Measurements from ENCODE around the gene FN3K. TPM values are rescaled to one million over a fixed set of nuclear protein-coding genes. Genes with fewer than 3 reads are reported as not detected.
A peak's percentile ranks its signal among the peaks of the same experiment; 100 is the strongest.

FN3K gene
- total RNA-seq, 2 donors from 2014 or later, result 5.3 to 6.1 TPM

- no peaks in the 10 kb centered on the region for H3K4me1 Mint-ChIP-seq
- peak within 1 kb of the TSS; percentile 77 for H3K4me3 Mint-ChIP-seq
- H3K27me3 Mint-ChIP-seq, result no peaks in the 10 kb centered on the region
- no peak within 1 kb of the TSS for H3K27ac Mint-ChIP-seq
- no peaks in the 10 kb centered on the region for H3K36me3 Mint-ChIP-seq (ENCODE audit: low read depth)
- peak; percentile 98 for ATAC-seq (replicated peaks)
- H3K9me3 Mint-ChIP-seq, result peaks cover 4% of the 10 kb centered on the region
Observed at GRCh38 chr17:82698065-82698973, 37.1 kb upstream of the FN3K start, which contains the start of gene RAB40B. Gene RAB40B (minus strand): TSS chr17:82698698. CDS start chr17:82698596, 102 bp downstream.

DNA sequence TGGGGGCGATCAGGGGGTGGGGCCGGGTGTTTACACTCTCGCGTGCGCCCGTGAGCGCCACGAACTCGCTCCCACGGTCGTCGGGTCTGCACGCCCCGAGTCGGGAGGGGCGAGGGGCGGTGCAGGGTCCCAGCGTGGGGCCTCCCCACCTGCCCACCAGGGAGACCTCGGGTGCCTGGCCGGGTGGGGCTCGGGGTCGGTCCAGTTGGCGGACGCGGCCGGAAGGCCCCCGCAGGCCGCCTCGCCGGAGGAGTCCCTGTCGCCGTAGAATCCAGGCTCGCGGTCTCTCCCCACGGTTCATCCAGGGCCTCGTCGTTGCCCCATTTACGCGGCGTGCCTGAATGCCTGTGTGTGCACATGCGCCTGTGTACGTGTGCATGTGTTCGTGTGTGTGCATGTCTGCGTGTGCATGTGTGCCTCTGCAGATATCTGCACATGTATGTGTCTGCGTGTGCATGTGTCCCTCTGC lies 36.4 kb upstream of the FN3K start:
- no peak for ATAC-seq (replicated peaks)

DNA sequence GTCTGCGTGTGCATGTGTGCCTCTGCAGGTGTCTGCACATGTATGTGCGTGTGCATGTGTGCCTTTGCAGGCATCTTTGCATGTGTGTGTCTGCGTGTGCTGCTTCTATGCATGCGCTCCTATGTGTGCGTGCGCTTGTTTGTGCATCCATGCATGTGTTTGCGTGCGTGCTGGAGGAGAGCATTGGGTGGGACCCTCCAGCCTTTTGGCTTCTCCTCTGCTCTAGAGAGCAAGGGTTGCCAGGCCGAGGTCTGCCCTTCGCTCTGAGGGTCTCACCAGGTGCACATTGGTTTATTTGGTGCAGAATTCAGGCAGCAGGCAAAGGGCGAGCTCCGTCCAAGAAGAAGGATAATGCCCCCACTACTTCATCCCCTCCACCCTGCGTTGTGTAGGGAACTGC lies 35.9 kb upstream of the FN3K start:
- H3K36me3 Mint-ChIP-seq (ENCODE audit: low read depth), result no peaks in the 10 kb centered on the region
- no peaks in the 10 kb centered on the region for H3K4me1 Mint-ChIP-seq
- no peaks in the 10 kb centered on the region for H3K27me3 Mint-ChIP-seq
- no peak overlapping the region for H3K27ac Mint-ChIP-seq
- peak overlapping the region; percentile 77 for H3K4me3 Mint-ChIP-seq
- ATAC-seq (replicated peaks), result no peak
- peaks cover 2% of the 10 kb centered on the region for H3K9me3 Mint-ChIP-seq

More for the DNA sequence above, 36.4 kb upstream of the FN3K start:
- H3K27me3 Mint-ChIP-seq, result no peaks in the 10 kb centered on the region
- peak overlapping the region; percentile 77 for H3K4me3 Mint-ChIP-seq
- no peaks in the 10 kb centered on the region for H3K36me3 Mint-ChIP-seq (ENCODE audit: low read depth)
- no peak overlapping the region for H3K27ac Mint-ChIP-seq
- peaks cover 4% of the 10 kb centered on the region for H3K9me3 Mint-ChIP-seq
- H3K4me1 Mint-ChIP-seq, result no peaks in the 10 kb centered on the region

DNA sequence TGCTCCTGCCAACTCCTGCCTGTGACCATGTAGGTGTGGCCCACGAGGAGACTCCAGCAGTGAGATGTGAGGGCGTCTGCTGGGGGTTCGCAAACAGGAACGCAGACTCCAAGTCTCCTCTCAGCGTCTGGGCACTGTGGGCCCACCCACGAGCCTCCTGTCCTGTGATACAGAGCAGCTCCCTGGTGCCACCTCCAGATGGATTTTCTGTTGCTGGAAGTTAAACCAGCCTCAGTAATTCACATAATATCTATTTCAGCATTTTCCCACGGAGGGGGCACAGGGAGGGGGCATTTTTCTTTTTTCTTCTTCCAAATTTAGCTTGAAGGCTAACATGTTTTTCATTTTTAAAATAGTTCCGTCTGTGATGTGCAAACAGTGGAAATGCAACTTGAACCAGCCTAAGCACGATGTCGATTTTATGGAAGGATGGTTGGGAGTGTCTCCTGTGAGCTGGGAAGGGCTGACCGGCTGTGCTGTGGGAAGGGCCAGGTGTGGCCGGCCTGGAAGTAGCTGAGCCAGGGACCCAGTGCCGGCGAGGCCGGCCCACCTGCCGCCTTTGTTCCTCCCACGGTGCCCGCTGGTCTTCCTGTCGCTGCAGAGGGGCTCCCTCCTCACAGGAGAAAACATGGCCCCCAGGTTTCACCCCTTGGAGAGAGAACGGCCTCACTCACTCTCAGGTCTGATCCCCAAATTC lies 33.0 kb upstream of the FN3K start:
- Mint-ChIP-seq H3K27ac (no peak overlapping the region), H3K4me3 (no peak overlapping the region), H3K9me3 (no peaks in the 10 kb centered on the region), H3K4me1 (no peaks in the 10 kb centered on the region), H3K27me3 (no peaks in the 10 kb centered on the region), H3K36me3 (ENCODE audit: low read depth) (no peaks in the 10 kb centered on the region)
- ATAC-seq (replicated peaks), result no peak

DNA sequence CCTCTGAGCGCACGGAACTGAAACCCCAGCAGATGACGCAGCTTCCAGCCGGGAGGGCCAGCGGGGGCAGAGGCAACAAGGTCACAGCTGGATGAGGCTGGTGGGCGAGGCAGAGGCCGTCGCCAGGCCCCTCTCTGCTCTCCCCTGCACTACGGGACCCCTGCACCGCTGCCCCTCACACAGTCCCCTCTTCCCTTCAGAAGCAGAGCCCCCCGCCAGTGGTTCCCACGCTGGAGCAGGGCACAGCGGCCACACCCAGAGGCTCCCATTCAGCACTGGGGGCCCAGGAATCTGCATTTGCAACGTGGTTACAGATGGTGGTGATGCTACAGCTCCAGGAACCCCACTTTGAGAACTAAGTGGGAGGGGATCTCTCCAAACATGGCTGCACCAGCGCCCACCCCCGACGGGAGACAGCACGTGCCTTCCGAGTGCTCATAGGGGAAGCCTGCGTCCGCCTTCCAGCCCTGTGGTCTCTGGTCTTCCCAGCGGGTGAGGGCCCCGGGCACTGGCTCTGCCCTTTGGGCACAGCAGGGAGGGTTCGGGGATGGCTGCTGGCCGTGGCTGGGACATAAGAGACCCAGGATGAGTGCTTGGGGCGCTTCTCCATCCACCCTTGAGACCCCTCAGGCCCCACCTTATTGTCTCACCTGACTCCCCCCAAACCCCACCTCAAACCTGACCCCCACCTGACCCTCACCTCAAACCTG lies 32.2 kb upstream of the FN3K start:
- H3K27me3 Mint-ChIP-seq, result no peaks in the 10 kb centered on the region
- no peaks in the 10 kb centered on the region for H3K9me3 Mint-ChIP-seq
- no peak overlapping the region for H3K27ac Mint-ChIP-seq
- ATAC-seq (replicated peaks), result no peak
- no peaks in the 10 kb centered on the region for H3K36me3 Mint-ChIP-seq (ENCODE audit: low read depth)
- H3K4me1 Mint-ChIP-seq, result no peaks in the 10 kb centered on the region
- no peak overlapping the region for H3K4me3 Mint-ChIP-seq

DNA sequence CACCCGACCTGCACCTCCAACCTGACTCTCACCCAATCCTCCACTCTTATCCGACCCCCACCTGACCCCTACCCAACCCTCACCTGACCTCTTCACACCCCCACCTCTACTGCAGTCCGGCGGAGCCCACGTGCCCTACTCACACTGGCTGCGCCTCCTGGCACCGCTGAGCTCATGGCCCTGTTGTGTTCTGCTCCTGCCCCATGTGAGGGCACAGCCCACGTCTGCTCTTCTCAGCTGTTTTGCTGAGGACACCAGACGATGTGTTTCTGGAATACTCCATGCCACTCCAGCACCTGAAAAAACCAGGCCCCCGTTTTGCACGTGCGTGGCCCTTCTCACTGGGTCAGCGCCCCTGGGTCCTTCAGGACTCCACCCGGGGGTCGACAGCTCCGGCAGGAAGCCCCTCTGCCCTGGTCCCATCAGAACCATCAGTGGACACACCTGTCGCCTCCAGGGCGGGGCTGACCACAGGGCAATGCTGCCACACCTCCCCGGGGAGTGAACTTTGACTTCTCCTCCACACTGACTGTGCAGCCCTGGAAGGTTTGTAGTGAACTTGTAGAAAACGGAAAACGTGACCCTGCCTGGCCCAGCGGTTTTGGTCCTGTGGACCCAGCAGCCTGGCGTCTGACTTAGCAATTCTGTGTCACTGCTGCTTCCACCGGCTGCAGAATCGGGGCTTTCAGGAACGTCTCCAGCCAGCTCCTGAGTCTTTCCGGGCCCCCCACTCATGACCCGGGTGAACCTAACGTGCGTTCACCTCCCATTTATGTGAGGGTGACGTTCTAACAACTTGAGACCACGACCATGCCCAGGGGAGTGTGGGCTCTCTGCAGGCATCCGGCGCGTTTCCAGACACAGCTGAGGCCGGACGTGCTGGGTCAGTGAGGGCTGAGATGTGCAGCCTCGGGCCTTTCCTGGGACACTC lies 31.2 kb upstream of the FN3K start:
- H3K4me1 Mint-ChIP-seq, result no peaks in the 10 kb centered on the region
- no peak overlapping the region for H3K4me3 Mint-ChIP-seq
- H3K27ac Mint-ChIP-seq, result no peak overlapping the region
- H3K27me3 Mint-ChIP-seq, result no peaks in the 10 kb centered on the region
- H3K36me3 Mint-ChIP-seq (ENCODE audit: low read depth), result no peaks in the 10 kb centered on the region
- no peaks in the 10 kb centered on the region for H3K9me3 Mint-ChIP-seq
- no peak for ATAC-seq (replicated peaks)

DNA sequence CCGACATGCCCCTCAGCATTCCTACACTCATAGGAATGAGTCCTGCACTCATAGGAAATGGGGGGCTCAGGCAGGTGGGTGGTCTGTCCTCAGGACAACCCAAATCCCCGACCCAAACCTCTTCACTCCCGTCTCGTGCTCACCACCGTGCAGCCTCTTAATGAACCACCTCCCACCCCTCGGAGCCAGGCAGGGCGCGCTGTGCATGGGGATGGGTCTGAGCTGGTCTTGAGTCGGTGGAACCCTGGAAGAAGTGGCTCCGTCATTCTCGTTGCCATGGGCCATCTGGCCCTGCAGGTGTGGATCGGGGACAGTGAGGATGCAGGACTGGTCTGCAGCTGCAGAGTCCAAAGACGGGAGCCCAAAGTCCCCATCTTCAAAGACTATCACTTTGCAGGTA lies 30.5 kb upstream of the FN3K start:
- Mint-ChIP-seq H3K27ac (no peak overlapping the region), H3K36me3 (ENCODE audit: low read depth) (no peaks in the 10 kb centered on the region), H3K9me3 (no peaks in the 10 kb centered on the region), H3K27me3 (no peaks in the 10 kb centered on the region), H3K4me1 (no peaks in the 10 kb centered on the region), H3K4me3 (no peak overlapping the region)
- ATAC-seq (replicated peaks), result no peak

DNA sequence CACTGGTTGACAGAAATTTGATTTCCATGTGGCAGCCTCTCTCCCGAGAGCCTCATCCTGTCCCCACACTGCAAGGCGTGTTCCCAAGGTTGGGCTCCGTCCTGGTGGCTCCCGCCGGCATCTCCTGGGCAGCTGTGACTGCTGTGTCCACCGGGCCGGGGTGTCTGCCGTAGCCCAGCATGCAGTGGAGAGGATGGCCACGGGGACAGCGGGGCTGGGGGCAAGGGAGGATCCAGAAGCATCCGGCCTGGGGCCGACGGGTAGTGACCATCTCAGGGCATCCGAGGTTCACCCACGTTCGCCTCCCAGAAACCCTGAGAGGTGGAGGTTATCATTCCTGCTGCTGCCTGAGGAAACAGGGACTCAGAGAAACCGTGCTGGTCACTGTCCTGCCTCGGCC lies 29.7 kb upstream of the FN3K start:
- Mint-ChIP-seq H3K4me1 (no peaks in the 10 kb centered on the region), H3K36me3 (ENCODE audit: low read depth) (no peaks in the 10 kb centered on the region), H3K9me3 (no peaks in the 10 kb centered on the region), H3K27ac (no peak overlapping the region), H3K27me3 (no peaks in the 10 kb centered on the region), H3K4me3 (no peak overlapping the region)
- no peak for ATAC-seq (replicated peaks)

- Mint-ChIP-seq H3K9me3 (no peaks in the 10 kb centered on the region), H3K4me3 (no peak overlapping the region), H3K4me1 (no peaks in the 10 kb centered on the region), H3K27ac (no peak overlapping the region), H3K27me3 (no peaks in the 10 kb centered on the region), H3K36me3 (ENCODE audit: low read depth) (no peaks in the 10 kb centered on the region)
- no peak for ATAC-seq (replicated peaks)
Observed at GRCh38 chr17:82709024-82709675, 26.3 kb upstream of the FN3K start.

DNA sequence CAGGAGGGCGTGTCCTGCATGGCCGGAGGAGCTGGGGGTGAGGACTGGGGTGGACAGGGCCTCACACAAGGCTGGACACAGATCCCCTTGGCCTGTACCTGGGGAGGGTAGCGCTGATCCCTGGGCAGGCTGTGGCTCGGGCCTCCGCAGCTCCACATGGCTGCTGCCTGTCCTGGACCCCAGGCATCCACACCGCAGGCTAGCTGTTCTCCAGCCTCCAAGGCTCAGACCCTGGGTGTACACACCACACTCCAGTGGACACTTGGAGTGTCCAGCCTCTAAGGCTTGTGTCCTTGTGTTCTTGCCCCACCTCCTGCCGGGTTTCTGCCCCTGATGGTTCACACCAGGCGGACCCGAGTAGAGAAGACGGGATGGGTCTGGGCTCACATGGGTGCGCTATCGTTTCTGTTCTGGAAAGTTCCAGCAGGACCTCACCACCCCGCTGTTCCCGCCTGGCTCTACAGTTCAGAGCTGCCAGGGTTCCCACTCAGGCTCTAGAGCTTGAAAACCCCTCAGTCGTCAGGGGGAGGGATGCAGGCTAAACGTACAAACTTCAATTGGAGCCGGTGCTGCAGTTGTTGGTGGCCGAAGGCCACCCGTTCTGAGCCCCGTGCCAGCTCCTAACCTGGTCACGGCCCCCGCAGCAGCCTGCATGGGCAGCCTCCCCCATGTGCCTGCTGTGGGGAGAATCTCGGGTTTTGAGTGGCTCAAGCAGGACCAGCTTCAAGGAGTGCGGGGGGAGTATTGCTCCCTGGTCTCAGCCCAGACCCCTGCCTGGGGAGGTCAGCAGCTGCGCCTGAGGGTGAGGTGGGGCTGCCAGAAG lies 25.5 kb upstream of the FN3K start:
- no peak for ATAC-seq (replicated peaks)
- Mint-ChIP-seq H3K9me3 (no peaks in the 10 kb centered on the region), H3K4me3 (no peak overlapping the region), H3K36me3 (ENCODE audit: low read depth) (no peaks in the 10 kb centered on the region), H3K4me1 (no peaks in the 10 kb centered on the region), H3K27ac (no peak overlapping the region), H3K27me3 (no peaks in the 10 kb centered on the region)

DNA sequence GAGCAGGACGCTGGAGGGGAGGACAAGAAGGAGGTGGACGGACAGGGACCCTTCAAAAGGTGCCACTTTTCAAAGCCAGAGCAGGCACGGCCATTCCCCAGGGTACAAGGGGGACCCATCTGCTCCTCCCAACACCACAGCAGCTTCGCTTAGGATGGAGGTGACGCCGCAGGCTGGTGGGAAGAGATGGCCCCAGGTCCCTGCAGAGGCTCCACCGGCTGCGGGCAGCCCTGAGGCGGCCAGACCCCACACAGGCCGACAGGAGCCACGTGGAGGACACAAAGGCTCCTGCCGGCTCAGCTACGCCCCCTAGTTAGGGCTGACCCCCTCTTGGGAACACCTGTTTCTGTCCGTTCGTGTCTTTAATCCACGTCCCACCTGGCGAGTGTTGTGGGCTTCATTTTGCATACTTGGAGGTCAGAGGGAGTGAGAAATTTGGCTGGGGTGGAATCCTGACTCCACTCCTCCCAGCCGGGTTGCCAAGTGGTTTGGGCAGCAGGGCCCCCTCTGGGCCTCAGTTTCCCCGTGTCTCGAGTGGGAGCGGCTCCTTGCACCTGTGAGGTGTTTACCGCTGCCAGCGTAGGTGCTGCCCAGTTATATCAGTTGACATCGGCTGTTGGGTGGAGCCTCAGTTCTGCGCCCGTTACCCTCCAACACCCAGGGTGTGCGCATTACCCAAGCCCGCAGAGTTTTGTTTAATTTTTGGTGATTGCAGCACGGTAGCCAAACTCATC lies 24.7 kb upstream of the FN3K start:
- Mint-ChIP-seq H3K36me3 (ENCODE audit: low read depth) (no peaks in the 10 kb centered on the region), H3K27me3 (no peaks in the 10 kb centered on the region), H3K9me3 (no peaks in the 10 kb centered on the region), H3K4me1 (no peaks in the 10 kb centered on the region), H3K27ac (no peak overlapping the region), H3K4me3 (no peak overlapping the region)
- ATAC-seq (replicated peaks), result no peak

- H3K9me3 Mint-ChIP-seq, result no peaks in the 10 kb centered on the region
- H3K36me3 Mint-ChIP-seq (ENCODE audit: low read depth), result peaks cover 5% of the 10 kb centered on the region
- no peaks in the 10 kb centered on the region for H3K27me3 Mint-ChIP-seq
- H3K4me3 Mint-ChIP-seq, result no peak overlapping the region
- no peak overlapping the region for H3K27ac Mint-ChIP-seq
- ATAC-seq (replicated peaks), result no peak
- peaks cover 8% of the 10 kb centered on the region for H3K4me1 Mint-ChIP-seq
Observed at GRCh38 chr17:82713071-82713723, 22.2 kb upstream of the FN3K start.

Measured in activated T-helper 17 cell treated with anti-CD3 and anti-CD28 coated beads, Interleukin-2, amount 50 U/mL, for 72 hours (primary cell).